Ovary (tissue), 9 donors: ENCODE data around the gene KREMEN1. TPM values are rescaled to one million over a fixed set of nuclear protein-coding genes. Genes with fewer than 3 reads are reported as not detected.

Experiments
- DNase-seq, 5 donors: peaks; one replicate each; pipeline ENCODE4 v3.0.0-alpha.2; 2019 to 2020
- H3K27ac ChIP-seq, 2 donors: fragments of 200-600 bp; one replicate each; pipeline versions ENCODE4 v1.5.1 to v1.8.0; 2019 to 2022
- H3K27me3 ChIP-seq: fragments of 200-600 bp; one replicate; pipeline ENCODE4 v1.8.0; 2022
- H3K36me3 ChIP-seq: fragments of 200-600 bp; sonication (generic); one replicate; pipeline ENCODE4 v1.5.1; 2019
- H3K4me1 ChIP-seq: one replicate; pipeline ENCODE4 v1.8.1; 2013; ENCODE audit warnings: mild to moderate bottlenecking, moderate library complexity; ENCODE audit not compliant: insufficient read depth
- H3K4me3 ChIP-seq: fragments of 200-600 bp; sonication (generic); one replicate; pipeline ENCODE4 v1.5.1; 2017
- H3K9me3 ChIP-seq, 2 donors: fragments of 200-600 bp in 1 of 2; sonication (generic) in 1 of 2; one replicate each; pipeline versions ENCODE4 v1.5.1 to v1.8.1; 2013 to 2019; ENCODE audit warnings: mild to moderate bottlenecking in 1 of 2, moderate library complexity in 1 of 2
- EP300 ChIP-seq: sonication (generic); formaldehyde crosslinking; IDR thresholded peaks from one replicate; pipeline ENCODE4 v1.6.1; 2017; ENCODE audit warnings: antibody characterized with exemption
- POLR2A ChIP-seq: fragments of 450-650 bp; IDR thresholded peaks from one replicate; pipeline ENCODE4 v1.6.1; 2017; ENCODE audit warnings: antibody characterized with exemption, mild to moderate bottlenecking, moderate library complexity
- WGBS, 3 donors: extraction: QIAGEN DNeasy Blood & Tissue Kit in 1 of 3; methylation state at CpG; one replicate each; pipeline versions ENCODE4 v1.1.5 to v1.1.7; 2013 to 2017; 5-methylcytosine and 5-hydroxymethylcytosine counted together
- intact Hi-C, 4 donors: fragments of 100-400 bp; cut with DNase I; formaldehyde crosslinking; loops; one replicate each; pipeline versions ENCODE4 v1.11.0 to v1.15.1; 2022 to 2023
- polyA plus RNA-seq, 2 donors: library from polyadenylated mRNA; stranded (reverse); fragments of 200-250 nt in 1 of 2; fragments of 350-450 nt in 1 of 2; fragmentation: Illumina TruSeq in 1 of 2; extraction: RNeasy Lipid Tissue Mini Kit (QIAGEN cat#74804) in 1 of 2; gene quantifications; one replicate each; pipeline ENCODE4 v1.2.3, GENCODE V29; 2013 to 2014
- total RNA-seq, 7 donors: library from RNA; depleted of rRNA in 2 of 7; stranded (reverse); fragments of >200 nt in 2 of 7; fragmentation: NEBNext Ultra II Directional in 3 of 7; extraction: Animal tissue kit (Norgen Biotek cat#: 25700) in 3 of 7; gene quantifications; one replicate each; pipeline versions ENCODE4 v1.1.0 to v1.2.4, GENCODE V29; 2016 to 2023
- TF ChIP-seq, protein P1 (sequence below), 3 donors: fragments of 450-650 bp in 2 of 3; fragments of 200-600 bp in 1 of 3; IDR thresholded peaks; one replicate each; pipeline versions ENCODE4 v1.5.1 to v1.8.0; 2016 to 2022; ENCODE audit warnings: antibody characterized with exemption in 3 of 3, mild to moderate bottlenecking in 1 of 3
- donor health status: DM: no; HTN: no; CAD: no; lungs with moderate emphysema.
- donor health status: DM: no; HTN: no; CAD: no.
- donor health status: Bipolar disorder and iron deficiency.
- donor health status: DM: yes; HTN: yes; CAD: no.
- donor health status: DM: no; HTN: no; CAD: no.
- donor health status: DM: yes; HTN: yes; CAD: no.

KREMEN1 gene
- total and polyA plus RNA-seq, 9 donors: 15.4 to 49.5 (median 35.6) TPM

DNA sequence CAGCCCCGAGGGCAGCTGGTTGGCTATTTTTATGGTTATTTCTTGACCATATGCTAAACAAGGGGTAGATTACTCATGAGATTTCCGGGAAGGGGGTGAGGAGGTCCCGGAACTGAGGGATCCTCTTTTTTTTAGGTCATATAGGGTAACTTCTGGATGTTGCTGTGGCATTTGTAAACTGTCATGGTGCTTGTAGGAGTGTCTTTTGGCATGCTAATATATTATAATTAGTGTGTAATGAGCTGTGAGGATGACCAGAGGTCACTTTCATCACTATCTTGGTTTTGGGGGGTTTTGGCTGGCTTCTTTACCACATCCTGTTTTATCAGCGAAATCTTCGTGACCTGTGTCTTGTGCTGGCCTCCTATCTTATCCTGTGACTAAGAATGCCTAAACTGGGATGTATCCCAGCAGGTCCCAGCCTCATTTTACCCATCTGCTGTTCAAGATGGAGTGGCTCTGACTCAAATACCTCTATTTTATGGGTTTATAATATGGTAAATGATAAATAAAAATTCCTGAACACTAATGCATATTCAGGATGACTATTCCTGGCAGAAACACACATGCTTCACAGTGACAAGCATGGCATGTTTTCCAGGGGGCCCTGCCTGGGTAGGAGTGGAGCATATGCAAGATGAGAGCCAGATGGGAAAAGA lies 11.2 kb downstream of the KREMEN1 start:
- DNase-seq: no peak
- intact Hi-C loops: no loop called here
- no peak overlapping the region for H3K4me3 ChIP-seq
- WGBS, 3 donors: 58 to 70% (median 69%) methylated on average over 5 of the region's 5 CpGs
- H3K36me3 ChIP-seq: no peaks in the 10 kb centered on the region
- H3K27me3 ChIP-seq: no peaks in the 10 kb centered on the region
- no peaks in the 10 kb centered on the region for H3K9me3 ChIP-seq
- H3K27ac ChIP-seq: no peak overlapping the region
- TF ChIP-seq, protein P1, sequence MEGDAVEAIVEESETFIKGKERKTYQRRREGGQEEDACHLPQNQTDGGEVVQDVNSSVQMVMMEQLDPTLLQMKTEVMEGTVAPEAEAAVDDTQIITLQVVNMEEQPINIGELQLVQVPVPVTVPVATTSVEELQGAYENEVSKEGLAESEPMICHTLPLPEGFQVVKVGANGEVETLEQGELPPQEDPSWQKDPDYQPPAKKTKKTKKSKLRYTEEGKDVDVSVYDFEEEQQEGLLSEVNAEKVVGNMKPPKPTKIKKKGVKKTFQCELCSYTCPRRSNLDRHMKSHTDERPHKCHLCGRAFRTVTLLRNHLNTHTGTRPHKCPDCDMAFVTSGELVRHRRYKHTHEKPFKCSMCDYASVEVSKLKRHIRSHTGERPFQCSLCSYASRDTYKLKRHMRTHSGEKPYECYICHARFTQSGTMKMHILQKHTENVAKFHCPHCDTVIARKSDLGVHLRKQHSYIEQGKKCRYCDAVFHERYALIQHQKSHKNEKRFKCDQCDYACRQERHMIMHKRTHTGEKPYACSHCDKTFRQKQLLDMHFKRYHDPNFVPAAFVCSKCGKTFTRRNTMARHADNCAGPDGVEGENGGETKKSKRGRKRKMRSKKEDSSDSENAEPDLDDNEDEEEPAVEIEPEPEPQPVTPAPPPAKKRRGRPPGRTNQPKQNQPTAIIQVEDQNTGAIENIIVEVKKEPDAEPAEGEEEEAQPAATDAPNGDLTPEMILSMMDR (IDR thresholded peaks at IDR 0.05): no peak
- TF ChIP-seq POLR2A (no peak), EP300 (no peak)
- peaks cover 27% of the 10 kb centered on the region for H3K4me1 ChIP-seq

GRCh38 chr22:29087012-29087411 lies 14.2 kb downstream of the KREMEN1 start:
- intact Hi-C loops: no loop called here
- H3K27ac ChIP-seq: no peak overlapping the region
- H3K4me1 ChIP-seq: peaks cover 19% of the 10 kb centered on the region
- no peaks in the 10 kb centered on the region for H3K36me3 ChIP-seq
- no peak for DNase-seq
- no peaks in the 10 kb centered on the region for H3K27me3 ChIP-seq
- TF ChIP-seq POLR2A: no peak
- H3K9me3 ChIP-seq: no peaks in the 10 kb centered on the region
- 91 to 98% (median 96%) methylated on average over 2 of the region's 2 CpGs for WGBS, 3 donors
- no peak overlapping the region for H3K4me3 ChIP-seq

DNA sequence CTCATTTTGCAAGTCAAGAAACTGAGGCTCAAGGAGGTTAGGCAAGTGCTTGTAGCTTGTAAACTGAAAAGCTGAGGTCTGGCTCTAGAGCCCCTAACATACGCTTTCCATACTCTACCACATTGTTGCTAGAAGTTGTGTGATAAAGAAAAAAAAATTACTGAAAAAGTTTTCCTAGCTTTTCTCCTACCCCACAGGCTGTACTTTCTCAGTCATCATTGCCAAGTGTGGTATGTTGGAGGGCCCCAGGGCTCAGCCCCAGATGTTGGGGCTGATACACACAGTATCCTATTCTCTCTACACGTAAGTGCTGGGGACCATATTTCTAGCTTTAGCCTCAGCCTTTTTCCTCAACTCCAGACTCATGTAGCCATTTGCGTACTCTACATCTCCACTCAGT lies 16.0 kb downstream of the KREMEN1 start:
- DNase-seq: no peak
- Histone ChIP-seq H3K4me3 (no peak overlapping the region), H3K27ac (no peak overlapping the region), H3K4me1 (peaks cover 25% of the 10 kb centered on the region), H3K36me3 (no peaks in the 10 kb centered on the region), H3K27me3 (no peaks in the 10 kb centered on the region), H3K9me3 (no peaks in the 10 kb centered on the region)
- intact Hi-C loops: no loop called here
- TF ChIP-seq, protein P1 (IDR thresholded peaks at IDR 0.05): no peak
- TF ChIP-seq EP300 (no peak), POLR2A (no peak)
- WGBS, 3 donors: 96 to 99% (median 97%) methylated on average over 3 of the region's 3 CpGs

DNA sequence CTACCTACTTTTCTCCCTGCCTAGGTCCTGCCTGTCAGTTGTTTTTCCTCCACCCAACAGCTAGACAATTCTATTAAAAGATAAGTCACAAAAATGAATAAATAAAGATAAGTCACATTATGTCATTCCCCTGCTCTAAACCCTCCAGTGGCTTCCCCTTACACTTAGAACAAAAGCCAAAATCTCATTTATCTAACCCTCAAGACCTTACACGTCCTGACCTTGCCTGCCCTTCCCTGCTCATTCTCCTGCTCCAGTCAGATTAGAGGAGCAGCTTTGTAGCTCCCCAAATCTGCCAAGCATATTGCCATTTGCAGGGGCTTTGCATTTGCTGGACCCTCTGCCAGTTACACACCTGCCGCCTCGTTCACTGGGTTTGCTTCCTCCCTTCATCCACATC lies 16.7 kb downstream of the KREMEN1 start:
- TF ChIP-seq EP300 (no peak), POLR2A (no peak)
- TF ChIP-seq, protein P1 (IDR thresholded peaks at IDR 0.05): no peak
- H3K27me3 ChIP-seq: no peaks in the 10 kb centered on the region
- DNase-seq: no peak
- H3K27ac ChIP-seq: no peak overlapping the region
- peaks cover 24% of the 10 kb centered on the region for H3K4me1 ChIP-seq
- H3K36me3 ChIP-seq: no peaks in the 10 kb centered on the region
- intact Hi-C loops: no loop called here
- H3K9me3 ChIP-seq: no peaks in the 10 kb centered on the region
- no peak overlapping the region for H3K4me3 ChIP-seq
- 71 to 87% (median 72%) methylated on average over 3 of the region's 3 CpGs for WGBS, 3 donors

GRCh38 chr22:29090039-29090438 lies 17.2 kb downstream of the KREMEN1 start:
- Histone ChIP-seq H3K36me3 (no peaks in the 10 kb centered on the region), H3K4me1 (peaks cover 29% of the 10 kb centered on the region), H3K27ac (no peak overlapping the region), H3K9me3 (no peaks in the 10 kb centered on the region), H3K27me3 (no peaks in the 10 kb centered on the region), H3K4me3 (no peak overlapping the region)
- no peak for DNase-seq
- 91 to 93% (median 92%) methylated on average over 3 of the region's 3 CpGs for WGBS, 3 donors
- intact Hi-C loops: no loop called here
- TF ChIP-seq, protein P1 (IDR thresholded peaks at IDR 0.05): no peak
- no peak for TF ChIP-seq EP300
- no peak for TF ChIP-seq POLR2A
